ENCODE measurements around the gene ZNF175.
A peak's percentile ranks its signal among the peaks of the same experiment; 100 is the strongest.

ZNF175 gene

DNA sequence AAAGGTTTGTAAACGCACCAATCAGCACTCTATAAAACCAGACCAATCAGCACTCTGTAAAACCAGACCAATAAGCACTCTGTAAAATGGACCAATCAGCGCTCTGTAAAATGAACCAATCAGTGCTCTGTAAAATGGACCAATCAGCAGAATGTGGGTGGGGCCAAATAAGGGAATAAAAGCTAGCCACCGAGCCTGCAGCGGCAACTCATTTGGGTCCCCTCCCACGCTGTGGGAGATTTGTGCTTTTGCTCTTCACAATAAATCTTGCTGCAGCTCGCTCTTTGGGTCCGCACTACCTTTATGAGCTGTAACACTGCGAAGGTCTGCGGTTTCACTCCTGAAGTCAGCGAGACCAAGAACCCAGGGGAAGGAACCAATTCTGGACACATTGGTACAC, 28.0 kb downstream of the ZNF175 start:
- H3K27me3 ChIP-seq (ENCODE audit: insufficient read depth, poor library complexity, severe bottlenecking): peaks cover 4% of the 10 kb centered on the region
- TF ChIP-seq GABPA (IDR thresholded peaks at IDR 0.05; ENCODE audit: low read depth) (no peak), POLR2AphosphoS5 (IDR thresholded peaks at IDR 0.05; ENCODE audit: low read depth) (no peak)
- TF ChIP-seq, protein P1, sequence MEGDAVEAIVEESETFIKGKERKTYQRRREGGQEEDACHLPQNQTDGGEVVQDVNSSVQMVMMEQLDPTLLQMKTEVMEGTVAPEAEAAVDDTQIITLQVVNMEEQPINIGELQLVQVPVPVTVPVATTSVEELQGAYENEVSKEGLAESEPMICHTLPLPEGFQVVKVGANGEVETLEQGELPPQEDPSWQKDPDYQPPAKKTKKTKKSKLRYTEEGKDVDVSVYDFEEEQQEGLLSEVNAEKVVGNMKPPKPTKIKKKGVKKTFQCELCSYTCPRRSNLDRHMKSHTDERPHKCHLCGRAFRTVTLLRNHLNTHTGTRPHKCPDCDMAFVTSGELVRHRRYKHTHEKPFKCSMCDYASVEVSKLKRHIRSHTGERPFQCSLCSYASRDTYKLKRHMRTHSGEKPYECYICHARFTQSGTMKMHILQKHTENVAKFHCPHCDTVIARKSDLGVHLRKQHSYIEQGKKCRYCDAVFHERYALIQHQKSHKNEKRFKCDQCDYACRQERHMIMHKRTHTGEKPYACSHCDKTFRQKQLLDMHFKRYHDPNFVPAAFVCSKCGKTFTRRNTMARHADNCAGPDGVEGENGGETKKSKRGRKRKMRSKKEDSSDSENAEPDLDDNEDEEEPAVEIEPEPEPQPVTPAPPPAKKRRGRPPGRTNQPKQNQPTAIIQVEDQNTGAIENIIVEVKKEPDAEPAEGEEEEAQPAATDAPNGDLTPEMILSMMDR (IDR thresholded peaks at IDR 0.05; ENCODE audit: insufficient read depth, low read length): no peak
- TF ChIP-seq, protein P2, sequence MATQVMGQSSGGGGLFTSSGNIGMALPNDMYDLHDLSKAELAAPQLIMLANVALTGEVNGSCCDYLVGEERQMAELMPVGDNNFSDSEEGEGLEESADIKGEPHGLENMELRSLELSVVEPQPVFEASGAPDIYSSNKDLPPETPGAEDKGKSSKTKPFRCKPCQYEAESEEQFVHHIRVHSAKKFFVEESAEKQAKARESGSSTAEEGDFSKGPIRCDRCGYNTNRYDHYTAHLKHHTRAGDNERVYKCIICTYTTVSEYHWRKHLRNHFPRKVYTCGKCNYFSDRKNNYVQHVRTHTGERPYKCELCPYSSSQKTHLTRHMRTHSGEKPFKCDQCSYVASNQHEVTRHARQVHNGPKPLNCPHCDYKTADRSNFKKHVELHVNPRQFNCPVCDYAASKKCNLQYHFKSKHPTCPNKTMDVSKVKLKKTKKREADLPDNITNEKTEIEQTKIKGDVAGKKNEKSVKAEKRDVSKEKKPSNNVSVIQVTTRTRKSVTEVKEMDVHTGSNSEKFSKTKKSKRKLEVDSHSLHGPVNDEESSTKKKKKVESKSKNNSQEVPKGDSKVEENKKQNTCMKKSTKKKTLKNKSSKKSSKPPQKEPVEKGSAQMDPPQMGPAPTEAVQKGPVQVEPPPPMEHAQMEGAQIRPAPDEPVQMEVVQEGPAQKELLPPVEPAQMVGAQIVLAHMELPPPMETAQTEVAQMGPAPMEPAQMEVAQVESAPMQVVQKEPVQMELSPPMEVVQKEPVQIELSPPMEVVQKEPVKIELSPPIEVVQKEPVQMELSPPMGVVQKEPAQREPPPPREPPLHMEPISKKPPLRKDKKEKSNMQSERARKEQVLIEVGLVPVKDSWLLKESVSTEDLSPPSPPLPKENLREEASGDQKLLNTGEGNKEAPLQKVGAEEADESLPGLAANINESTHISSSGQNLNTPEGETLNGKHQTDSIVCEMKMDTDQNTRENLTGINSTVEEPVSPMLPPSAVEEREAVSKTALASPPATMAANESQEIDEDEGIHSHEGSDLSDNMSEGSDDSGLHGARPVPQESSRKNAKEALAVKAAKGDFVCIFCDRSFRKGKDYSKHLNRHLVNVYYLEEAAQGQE (IDR thresholded peaks at IDR 0.05; ENCODE audit: insufficient replicate concordance, low read depth): no peak
- DNase-seq (ENCODE audit: low read depth in 1 of 2, low spot score in 1 of 2): no peak
- H3K27ac ChIP-seq (replicated peaks): no peak overlapping the region
- no peak overlapping the region for H3K4me3 ChIP-seq (replicated peaks; ENCODE audit: insufficient read depth, low read length)

DNA sequence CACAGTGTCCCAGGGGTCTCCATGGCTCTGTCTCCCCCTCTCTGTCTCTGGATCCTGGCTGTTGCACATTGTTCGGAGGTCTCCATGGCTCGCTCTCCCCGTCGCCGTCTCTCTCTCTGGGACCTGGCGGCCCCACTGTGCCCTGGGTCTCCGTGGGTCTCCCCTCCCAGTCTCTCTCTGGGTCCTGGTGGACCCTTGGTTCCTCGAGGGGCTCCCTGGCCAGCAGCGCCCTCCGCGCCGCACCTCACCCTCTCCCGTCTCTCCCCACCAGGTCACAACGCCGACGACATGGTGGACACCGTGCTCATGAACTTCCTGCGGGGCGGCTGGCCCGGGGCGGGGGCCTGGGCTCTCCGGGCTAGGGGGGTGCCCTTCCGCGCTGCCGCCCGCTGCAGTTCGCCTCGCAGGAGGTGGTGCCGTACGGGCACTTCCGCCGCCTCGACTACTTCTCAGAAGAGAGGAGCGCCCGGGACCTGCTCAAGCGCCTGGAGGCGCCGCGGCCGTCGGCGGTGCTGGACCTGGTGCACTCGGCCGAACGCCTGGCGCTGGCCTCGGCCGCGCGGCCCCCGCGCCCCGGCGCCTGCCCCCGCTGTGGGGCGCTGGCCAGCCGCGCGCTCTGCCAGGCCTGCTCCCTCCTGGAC, 30.0 kb downstream of the ZNF175 start:
- TF ChIP-seq GABPA (IDR thresholded peaks at IDR 0.05; ENCODE audit: low read depth) (no peak), POLR2AphosphoS5 (IDR thresholded peaks at IDR 0.05; ENCODE audit: low read depth) (no peak)
- TF ChIP-seq, protein P1 (IDR thresholded peaks at IDR 0.05; ENCODE audit: insufficient read depth, low read length): no peak
- TF ChIP-seq, protein P2 (IDR thresholded peaks at IDR 0.05; ENCODE audit: insufficient replicate concordance, low read depth): no peak
- no peak overlapping the region for H3K27ac ChIP-seq (replicated peaks)
- H3K27me3 ChIP-seq (ENCODE audit: insufficient read depth, poor library complexity, severe bottlenecking): peaks cover 4% of the 10 kb centered on the region
- no peak overlapping the region for H3K4me3 ChIP-seq (replicated peaks; ENCODE audit: insufficient read depth, low read length)
- DNase-seq (ENCODE audit: low read depth in 1 of 2, low spot score in 1 of 2): peak in 1 of 2 experiments; percentile 19

DNA sequence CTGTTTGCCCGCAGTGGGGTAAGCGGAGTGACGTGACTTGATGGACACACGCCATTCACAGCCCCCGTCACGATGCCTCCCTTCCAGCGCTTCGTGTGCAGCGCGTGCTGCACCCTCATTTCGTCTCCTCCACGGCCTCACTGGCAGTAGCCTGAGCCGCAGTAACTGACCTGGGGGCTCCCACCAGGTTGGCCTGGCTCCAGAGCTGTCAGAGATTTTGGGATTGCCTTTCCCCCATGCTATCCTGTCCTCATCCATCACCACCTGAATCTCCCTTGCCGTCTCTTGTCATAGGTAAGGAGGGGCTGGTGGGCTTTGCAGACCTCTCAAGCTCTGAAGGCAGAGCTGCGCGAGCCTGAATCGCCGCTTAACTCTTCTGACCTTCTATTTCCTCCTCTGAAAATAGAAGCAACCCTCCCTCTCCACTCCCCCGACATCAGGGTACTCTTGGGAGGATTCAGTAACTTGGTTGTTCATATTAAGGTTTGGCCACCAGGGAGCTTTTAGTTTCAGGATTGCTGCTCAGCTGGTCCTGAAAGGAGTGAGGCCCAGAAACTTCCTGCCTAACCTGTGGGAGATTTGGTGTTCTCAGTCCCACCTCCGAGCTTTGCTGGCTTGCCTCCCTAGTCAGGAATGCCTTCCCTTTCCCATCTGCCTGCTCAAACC, 31.2 kb downstream of the ZNF175 start:
- no peak for DNase-seq (ENCODE audit: low read depth in 1 of 2, low spot score in 1 of 2)
- TF ChIP-seq GABPA (IDR thresholded peaks at IDR 0.05; ENCODE audit: low read depth): no peak
- TF ChIP-seq, protein P1 (IDR thresholded peaks at IDR 0.05; ENCODE audit: insufficient read depth, low read length): no peak
- TF ChIP-seq POLR2AphosphoS5 (IDR thresholded peaks at IDR 0.05; ENCODE audit: low read depth): no peak
- TF ChIP-seq, protein P2 (IDR thresholded peaks at IDR 0.05; ENCODE audit: insufficient replicate concordance, low read depth): no peak
- TF ChIP-seq SPI1 (IDR thresholded peaks at IDR 0.05; ENCODE audit: borderline replicate concordance, low read depth): no peak
- no peak overlapping the region for H3K27ac ChIP-seq (replicated peaks)
- no peak overlapping the region for H3K4me3 ChIP-seq (replicated peaks; ENCODE audit: insufficient read depth, low read length)
- H3K27me3 ChIP-seq (ENCODE audit: insufficient read depth, poor library complexity, severe bottlenecking): peaks cover 4% of the 10 kb centered on the region
